HK-2 (cell line): ENCODE measurements around the gene HDAC5.

ENCODE experiments used
- DNase-seq: peaks from one replicate; pipeline ENCODE4 v3.0.0-alpha.2; 2018; ENCODE audit not compliant: unreplicated experiment

Gene HDAC5

GRCh38 chr17:44029736-44030135 lies 93.7 kb downstream of the HDAC5 start:
- DNase-seq, result no peak
